Duodenal mucosa (tissue), 2 donors: Measurements from ENCODE around the gene CLRN3.
A peak's percentile ranks its signal among the peaks of the same experiment; 100 is the strongest.

Source experiments
- H3K27ac ChIP-seq: one replicate; pipeline ENCODE4 v1.7.0; 2013; ENCODE audit warnings: low read depth, low read length
- H3K27me3 ChIP-seq, 2 donors: one replicate each; pipeline ENCODE4 v1.7.0; 2013; ENCODE audit warnings: low read length in 2 of 2, control low read depth in 1 of 2; ENCODE audit not compliant: insufficient read depth in 2 of 2, control insufficient read depth in 1 of 2
- H3K36me3 ChIP-seq, 2 donors: one replicate each; pipeline ENCODE4 v1.7.0; 2013; ENCODE audit warnings: low read length in 2 of 2, control low read depth in 1 of 2; ENCODE audit not compliant: insufficient read depth in 2 of 2, control insufficient read depth in 1 of 2
- H3K4me1 ChIP-seq, 2 donors: one replicate each; pipeline ENCODE4 v1.7.0; 2013; ENCODE audit warnings: low read length in 2 of 2, control low read depth in 1 of 2; ENCODE audit not compliant: insufficient read depth in 2 of 2, control insufficient read depth in 1 of 2
- H3K4me3 ChIP-seq, 2 donors: one replicate each; pipeline ENCODE4 v1.7.0; 2013; ENCODE audit warnings: low read length in 2 of 2, low read depth in 1 of 2
- H3K9ac ChIP-seq, 2 donors: one replicate each; pipeline ENCODE4 v1.7.0; 2013; ENCODE audit warnings: low read length in 2 of 2, low read depth in 1 of 2
- H3K9me3 ChIP-seq, 2 donors: one replicate each; pipeline ENCODE4 v1.7.0; 2013; ENCODE audit warnings: low read length in 2 of 2, control low read depth in 1 of 2; ENCODE audit not compliant: control insufficient read depth in 1 of 2

Gene CLRN3

DNA sequence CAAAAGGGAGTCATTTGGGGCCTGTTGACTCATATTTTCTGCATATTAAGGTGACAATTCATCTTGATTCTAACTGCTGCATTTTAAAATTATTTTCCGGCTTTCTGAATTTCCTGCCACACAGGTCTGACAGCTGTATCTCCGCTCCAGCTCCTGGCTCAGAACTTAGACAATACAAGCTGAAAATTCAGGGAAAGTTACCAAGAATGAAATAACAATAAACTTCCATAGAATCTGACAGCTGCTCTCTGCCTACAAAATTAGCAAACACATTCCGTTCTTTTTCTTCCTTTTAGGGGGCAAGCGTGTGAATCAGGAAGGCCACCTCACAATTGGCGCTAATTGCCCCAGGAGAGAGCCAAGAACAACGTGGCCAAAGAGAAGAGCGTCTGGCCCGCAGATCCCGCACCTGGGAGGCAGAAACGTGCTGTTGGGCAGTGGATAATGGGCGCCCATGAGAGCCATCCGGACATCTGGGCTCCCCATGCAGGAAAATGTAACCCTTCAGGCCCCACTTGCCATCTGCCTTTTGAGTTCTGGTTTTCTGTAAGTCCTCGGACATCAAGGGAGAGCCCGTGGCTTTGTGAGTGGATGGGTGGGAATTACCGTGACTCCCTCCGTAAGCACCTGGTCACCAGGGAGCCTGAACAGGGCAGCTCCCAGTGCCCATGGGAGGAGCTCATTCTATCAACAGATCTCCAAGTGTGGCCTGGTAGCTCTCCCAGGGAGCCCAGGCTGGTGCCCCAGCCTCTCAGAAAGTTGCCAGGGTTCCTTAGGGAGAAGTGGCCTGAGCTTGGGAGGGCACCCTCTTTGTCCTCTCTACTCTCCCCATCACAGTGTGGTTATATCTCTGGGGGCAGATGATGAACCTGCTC, 5.0 kb downstream of the CLRN3 start:
- peaks cover 0 to 6% of the 10 kb centered on the region in 2 donors for H3K36me3 ChIP-seq
- peak overlapping the region; percentile 20 to 65 for H3K9ac ChIP-seq
- peak overlapping the region; percentile 20 for H3K27ac ChIP-seq
- H3K9me3 ChIP-seq: no peaks in the 10 kb centered on the region
- peak overlapping the region; percentile 19 to 34 for H3K4me3 ChIP-seq
- H3K27me3 ChIP-seq: no peaks in the 10 kb centered on the region
- H3K4me1 ChIP-seq: peaks cover 59 to 65% of the 10 kb centered on the region in 2 donors

DNA sequence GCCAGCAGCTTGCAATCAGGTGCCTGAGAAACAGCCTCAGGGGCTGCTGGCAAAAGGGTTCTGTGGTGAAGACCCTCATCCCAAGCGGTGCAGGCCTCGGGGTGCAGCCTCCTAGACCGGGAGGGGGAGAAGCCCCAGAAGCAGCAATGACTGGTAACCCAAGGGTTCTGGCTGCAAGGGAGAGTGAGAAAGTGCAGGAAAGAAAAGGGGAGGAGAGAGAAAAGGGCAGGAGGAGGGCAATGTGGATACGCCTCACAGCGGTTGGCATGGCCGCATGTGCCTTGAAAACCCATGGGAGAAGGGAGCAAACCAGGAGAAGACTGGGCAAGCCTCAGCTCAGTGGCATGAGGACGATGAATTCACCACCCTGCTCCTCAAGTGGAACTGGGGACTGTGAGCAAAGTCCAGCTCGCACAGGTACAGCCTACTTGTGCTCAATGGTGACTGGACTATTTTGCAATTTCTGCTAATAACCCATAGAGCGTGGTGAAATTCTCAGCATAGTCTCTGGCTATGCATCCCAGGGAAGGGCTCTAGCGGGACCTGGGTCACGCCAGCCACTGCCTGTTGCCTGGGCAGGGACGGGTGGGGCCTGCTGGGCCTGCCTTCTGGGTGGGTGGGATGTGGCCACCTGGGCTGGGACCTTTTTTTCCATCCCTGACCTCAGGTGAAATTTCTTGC, 6.2 kb downstream of the CLRN3 start:
- H3K36me3 ChIP-seq: peaks cover 0 to 10% of the 10 kb centered on the region in 2 donors
- H3K9ac ChIP-seq: peak overlapping the region; percentile 20 to 34
- H3K27me3 ChIP-seq: no peaks in the 10 kb centered on the region
- no peaks in the 10 kb centered on the region for H3K9me3 ChIP-seq
- peak overlapping the region; percentile 20 for H3K27ac ChIP-seq
- H3K4me1 ChIP-seq: peaks cover 71 to 77% of the 10 kb centered on the region in 2 donors
- H3K4me3 ChIP-seq: peak overlapping the region; percentile 40 to 42

- H3K27me3 ChIP-seq: no peaks in the 10 kb centered on the region
- no peaks in the 10 kb centered on the region for H3K9me3 ChIP-seq
- peaks cover 82 to 91% of the 10 kb centered on the region in 2 donors for H3K4me1 ChIP-seq
- H3K36me3 ChIP-seq: peaks cover 0 to 15% of the 10 kb centered on the region in 2 donors
- H3K9ac ChIP-seq: peak overlapping the region in 1 of 2 donors; percentile 15
- no peak overlapping the region for H3K4me3 ChIP-seq
- H3K27ac ChIP-seq: no peak overlapping the region
Measured at GRCh38 chr10:127884501-127884900, 8.2 kb downstream of the CLRN3 start.

- Histone ChIP-seq H3K27ac (no peak overlapping the region), H3K4me1 (peaks cover 81 to 87% of the 10 kb centered on the region in 2 donors), H3K27me3 (no peaks in the 10 kb centered on the region), H3K36me3 (peaks cover 1 to 15% of the 10 kb centered on the region in 2 donors), H3K4me3 (no peak overlapping the region), H3K9ac (no peak overlapping the region), H3K9me3 (no peaks in the 10 kb centered on the region)
Measured at GRCh38 chr10:127883516-127883915, 9.2 kb downstream of the CLRN3 start.

DNA sequence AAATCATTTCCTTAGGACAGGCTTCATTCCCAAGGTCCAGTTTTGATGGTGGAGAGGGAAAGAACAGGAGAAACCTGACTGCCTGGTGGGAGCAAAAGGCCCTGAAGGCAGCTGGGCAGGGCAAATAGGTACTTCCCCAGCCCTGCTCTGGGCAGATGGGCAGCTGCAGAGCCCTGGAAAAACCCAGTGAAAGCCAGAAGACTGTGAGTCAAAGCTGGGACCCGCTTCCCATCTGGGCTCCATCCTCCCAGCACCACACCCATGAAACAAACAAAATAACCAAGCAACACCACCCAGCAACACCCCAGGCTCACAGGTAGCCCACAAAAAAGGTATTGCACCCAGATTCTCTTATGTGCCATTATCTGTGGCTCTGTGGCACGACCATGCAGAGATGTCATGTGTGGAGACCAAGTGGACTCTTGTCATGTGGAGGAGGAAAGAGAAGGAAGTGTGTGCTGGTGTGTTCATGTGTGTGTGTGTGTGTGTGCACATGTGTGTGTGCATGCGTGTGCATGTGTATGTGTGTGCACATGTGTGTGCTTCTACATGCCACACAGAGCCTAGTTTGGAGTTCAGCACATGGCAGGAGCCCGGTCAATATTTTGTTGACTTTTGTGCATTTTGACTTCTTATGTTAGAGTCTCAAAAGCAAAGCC, 9.8 kb downstream of the CLRN3 start:
- H3K27me3 ChIP-seq: no peaks in the 10 kb centered on the region
- no peak overlapping the region for H3K27ac ChIP-seq
- H3K4me1 ChIP-seq: peaks cover 75 to 81% of the 10 kb centered on the region in 2 donors
- H3K9me3 ChIP-seq: no peaks in the 10 kb centered on the region
- no peak overlapping the region for H3K9ac ChIP-seq
- H3K36me3 ChIP-seq: peaks cover 7 to 18% of the 10 kb centered on the region in 2 donors
- no peak overlapping the region for H3K4me3 ChIP-seq

- Histone ChIP-seq H3K27ac (no peak overlapping the region), H3K9me3 (no peaks in the 10 kb centered on the region), H3K4me3 (no peak overlapping the region), H3K9ac (no peak overlapping the region), H3K4me1 (peaks cover 70 to 76% of the 10 kb centered on the region in 2 donors), H3K27me3 (no peaks in the 10 kb centered on the region), H3K36me3 (peaks cover 12 to 23% of the 10 kb centered on the region in 2 donors)
Measured at GRCh38 chr10:127882391-127882790, 10.3 kb downstream of the CLRN3 start.

- Histone ChIP-seq H3K4me3 (peak overlapping the region in 1 of 2 donors; percentile 41), H3K9ac (peak overlapping the region; percentile 25 to 37), H3K27ac (peak overlapping the region; percentile 38), H3K36me3 (peaks cover 12 to 23% of the 10 kb centered on the region in 2 donors), H3K9me3 (no peaks in the 10 kb centered on the region), H3K27me3 (no peaks in the 10 kb centered on the region), H3K4me1 (peaks cover 58 to 65% of the 10 kb centered on the region in 2 donors)
Measured at GRCh38 chr10:127881262-127881661, 11.5 kb downstream of the CLRN3 start.

DNA sequence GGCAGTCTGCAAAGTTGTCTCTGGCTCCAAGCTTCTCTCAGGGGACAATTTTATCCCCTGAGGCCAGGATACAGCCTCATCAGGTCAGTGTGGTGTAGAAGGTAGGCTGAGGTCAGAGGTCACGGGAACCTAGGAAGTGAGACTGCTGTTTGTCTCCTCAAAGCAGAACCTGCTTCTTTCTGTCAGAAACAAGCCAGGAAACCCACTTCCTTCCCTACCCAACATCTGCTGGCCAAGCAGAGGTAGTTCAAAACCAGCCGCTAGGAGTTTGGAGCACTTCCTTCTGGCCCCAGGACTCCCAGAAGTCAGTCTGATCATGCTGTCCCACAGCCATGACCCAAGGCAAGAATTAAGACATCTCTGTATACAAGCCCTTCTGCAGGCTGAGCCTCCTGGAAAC, 12.2 kb downstream of the CLRN3 start:
- H3K4me1 ChIP-seq: peaks cover 54 to 58% of the 10 kb centered on the region in 2 donors

GRCh38 chr10:127878475-127879055, 14.2 kb downstream of the CLRN3 start:
- Histone ChIP-seq H3K36me3 (peaks cover 12 to 23% of the 10 kb centered on the region in 2 donors), H3K9ac (no peak overlapping the region), H3K9me3 (no peaks in the 10 kb centered on the region), H3K27me3 (no peaks in the 10 kb centered on the region), H3K4me3 (no peak overlapping the region), H3K4me1 (peaks cover 40 to 44% of the 10 kb centered on the region in 2 donors), H3K27ac (no peak overlapping the region)

More for the DNA sequence above, 12.2 kb downstream of the CLRN3 start:
- H3K9me3 ChIP-seq: no peaks in the 10 kb centered on the region
- no peak overlapping the region for H3K27ac ChIP-seq
- H3K4me3 ChIP-seq: no peak overlapping the region
- peak overlapping the region in 1 of 2 donors; percentile 25 for H3K9ac ChIP-seq
- no peaks in the 10 kb centered on the region for H3K27me3 ChIP-seq
- peaks cover 12 to 23% of the 10 kb centered on the region in 2 donors for H3K36me3 ChIP-seq
